GM23338 (cell line): ENCODE results near the gene WDCP. TPM values are rescaled to one million over a fixed set of nuclear protein-coding genes. Genes with fewer than 3 reads are reported as not detected.
A peak's percentile ranks its signal among the peaks of the same experiment; 100 is the strongest.

Experiments
- ATAC-seq: fragments of 200-7000 bp; cut with Tn5 transposase; 3 replicates; pipeline ENCODE4 v1.9.1; 2020
- DNase-seq: peaks from one replicate; pipeline ENCODE4 v3.0.0-alpha.2; 2015; ENCODE audit warnings: low spot score
- H2AFZ ChIP-seq: fragments of 200-600 bp; sonication (generic); 2 replicates; pipeline ENCODE4 v1.8.0; 2016; ENCODE audit warnings: antibody characterized with exemption, mild to moderate bottlenecking, moderate library complexity
- H3F3A ChIP-seq: fragments of 200-600 bp; sonication (generic); replicated peaks from 2 replicates; pipeline ENCODE4 v1.8.0; 2017; ENCODE audit warnings: antibody characterized with exemption, mixed run types, low read depth
- H3K27ac ChIP-seq: fragments of 200-600 bp; sonication (generic); 2 replicates; pipeline ENCODE4 v1.6.1; 2016; ENCODE audit warnings: low read depth
- H3K27me3 ChIP-seq: fragments of 200-600 bp; sonication (generic); 2 replicates; pipeline ENCODE4 v1.8.0; 2016; ENCODE audit warnings: mild to moderate bottlenecking, mixed run types, moderate library complexity; ENCODE audit not compliant: insufficient read depth
- H3K36me3 ChIP-seq: fragments of 200-600 bp; sonication (generic); 2 replicates; pipeline ENCODE4 v1.8.0; 2016; ENCODE audit warnings: mild to moderate bottlenecking; ENCODE audit not compliant: insufficient read depth
- H3K4me1 ChIP-seq: fragments of 200-600 bp; sonication (generic); 2 replicates; pipeline ENCODE4 v1.8.0; 2016; ENCODE audit warnings: mild to moderate bottlenecking, moderate library complexity; ENCODE audit not compliant: insufficient read depth
- H3K4me2 ChIP-seq: fragments of 200-600 bp; sonication (generic); 2 replicates; pipeline ENCODE4 v1.7.1; 2017; ENCODE audit warnings: mixed run types
- H3K4me3 ChIP-seq: fragments of 200-600 bp; sonication (generic); 2 replicates; pipeline ENCODE4 v1.6.1; 2016; ENCODE audit warnings: mixed run types
- H3K79me2 ChIP-seq: fragments of 200-600 bp; sonication (generic); replicated peaks from 2 replicates; pipeline ENCODE4 v1.8.0; 2017; ENCODE audit warnings: mild to moderate bottlenecking; ENCODE audit not compliant: insufficient read depth
- H3K9me2 ChIP-seq: fragments of 200-600 bp; sonication (generic); 2 replicates; pipeline ENCODE4 v1.8.0; 2017; ENCODE audit not compliant: insufficient read depth
- H4K20me1 ChIP-seq: fragments of 200-600 bp; sonication (generic); replicated peaks from 2 replicates; pipeline ENCODE4 v1.8.0; 2017; ENCODE audit warnings: mild to moderate bottlenecking; ENCODE audit not compliant: insufficient read depth
- H3K27ac Mint-ChIP-seq: 2 replicates; pipeline ENCODE4 v1.8.0; 2020; ENCODE audit warnings: inconsistent platforms, mild to moderate bottlenecking, moderate library complexity, mixed read lengths
- H3K27me3 Mint-ChIP-seq: 3 replicates; pipeline ENCODE4 v1.8.0; 2022; ENCODE audit warnings: low read depth, mild to moderate bottlenecking, moderate library complexity, mixed read lengths, inconsistent platforms; ENCODE audit not compliant: insufficient read depth, poor library complexity
- H3K36me3 Mint-ChIP-seq: 3 replicates; pipeline ENCODE4 v1.8.0; 2021; ENCODE audit warnings: low read depth, mild to moderate bottlenecking, inconsistent platforms, moderate library complexity, mixed read lengths
- H3K4me1 Mint-ChIP-seq: 3 replicates; pipeline ENCODE4 v1.8.0; 2020; ENCODE audit warnings: mild to moderate bottlenecking, inconsistent platforms, mixed read lengths
- H3K4me3 Mint-ChIP-seq: 3 replicates; pipeline ENCODE4 v1.8.0; 2021; ENCODE audit warnings: moderate library complexity, mild to moderate bottlenecking, inconsistent platforms, mixed read lengths
- H3K9me3 Mint-ChIP-seq: 3 replicates; pipeline ENCODE4 v1.8.0; 2020; ENCODE audit warnings: moderate library complexity, mild to moderate bottlenecking, inconsistent platforms, mixed read lengths
- ETS1 ChIP-seq: IDR thresholded peaks from 2 replicates; pipeline ENCODE4 v1.6.1; 2016; ENCODE audit warnings: antibody characterized with exemption
- EZH2phosphoT487 ChIP-seq: fragments of 200-600 bp; sonication (generic); IDR thresholded peaks from one replicate; pipeline ENCODE4 v1.8.1; 2018; ENCODE audit warnings: antibody characterized with exemption; ENCODE audit not compliant: unreplicated experiment
- POLR2AphosphoS5 ChIP-seq: IDR thresholded peaks from 2 replicates; pipeline ENCODE4 v1.6.1; 2016; ENCODE audit warnings: antibody characterized with exemption, low read depth
- ZNF114 ChIP-seq: fragments of 250-450 bp; sonication (Bioruptor Pico); IDR thresholded peaks from 2 replicates; pipeline ENCODE4 v1.5.0; 2020; ENCODE audit warnings: mild to moderate bottlenecking, moderate library complexity
- ZNF462 ChIP-seq: fragments of 250-450 bp; sonication (Bioruptor Pico); IDR thresholded peaks from 2 replicates; pipeline ENCODE4 v1.5.0; 2020; ENCODE audit warnings: mild to moderate bottlenecking, moderate library complexity
- polyA plus RNA-seq: library from polyadenylated mRNA; unstranded; fragments of >200 nt; fragmentation: Nextera tagmentation; extraction: Ambion mirVana; gene quantifications from 2 replicates; pipeline ENCODE4 v1.2.1, GENCODE V29; 2016
- total RNA-seq: library from RNA; depleted of rRNA; stranded (reverse); fragments of >200 nt; shearing (Covaris generic); gene quantifications from 2 replicates; pipeline ENCODE4 v1.2.3, GENCODE V29; 2014
- TF ChIP-seq, protein P1 (sequence below): IDR thresholded peaks from one replicate; pipeline ENCODE4 v1.6.1; 2018; ENCODE audit warnings: antibody characterized with exemption; ENCODE audit not compliant: unreplicated experiment

WDCP gene
- total and polyA plus RNA-seq, 2 experiments from 2014 or later = 10.5 to 28.6 TPM

DNA sequence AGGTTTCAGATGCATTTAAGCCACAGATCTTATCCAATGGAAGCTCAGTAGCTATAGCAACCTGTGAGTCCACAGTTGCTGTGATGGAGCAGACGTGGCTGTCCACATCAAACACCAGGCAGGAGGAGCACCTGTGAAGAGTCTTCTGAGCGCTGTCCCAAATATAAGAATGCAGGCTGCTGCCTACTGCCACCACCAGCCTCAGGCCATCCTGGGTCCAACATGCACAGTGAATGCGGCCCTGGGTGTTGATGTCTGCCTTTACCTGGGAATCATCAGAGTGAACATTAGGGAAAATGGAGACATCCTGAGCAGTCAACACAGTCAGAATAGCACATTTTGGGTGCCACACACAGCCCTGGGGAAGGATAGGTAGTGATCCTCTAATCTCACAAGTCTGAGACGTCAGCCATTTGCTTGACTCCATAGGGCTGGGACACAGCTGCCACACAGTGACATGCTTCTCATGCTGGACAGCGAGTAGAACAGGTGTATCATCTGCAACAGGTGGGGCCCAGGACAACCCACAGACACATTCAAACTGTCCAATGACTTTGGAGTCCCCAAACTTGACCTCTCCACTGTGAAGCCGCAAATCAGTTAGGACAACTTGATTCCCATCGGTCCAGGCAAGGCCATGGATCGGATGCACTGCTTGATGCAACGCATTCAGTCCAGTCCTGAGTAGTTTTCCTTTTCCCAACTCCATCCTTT lies 8.2 kb downstream of the WDCP start (continued):
- TF ChIP-seq ZNF462 (CRISPR knock-in tag) = no peak

DNA sequence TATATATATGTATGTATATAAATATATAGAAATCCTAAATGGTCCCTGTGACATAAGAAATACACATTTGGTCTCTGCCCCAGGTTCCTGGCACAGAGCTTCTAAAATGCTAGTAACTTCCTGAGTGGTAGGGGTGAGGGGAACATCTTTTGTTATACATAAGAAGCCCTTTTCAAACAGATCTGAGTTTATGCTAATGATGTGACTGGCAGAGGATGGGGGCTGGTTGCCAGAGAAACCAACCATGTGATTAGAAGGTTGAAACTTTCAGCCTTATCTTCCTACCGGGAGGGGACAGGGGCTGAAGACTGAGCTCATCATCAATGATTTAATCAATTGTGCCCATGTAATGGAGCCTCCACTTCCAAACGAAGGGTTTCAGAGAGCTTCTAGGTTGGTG lies 21.0 kb downstream of the WDCP start:
- Mint-ChIP-seq H3K4me3 (peak overlapping the region; percentile 52), H3K9me3 (peaks cover 3% of the 10 kb centered on the region; the same call in 2 of the 3 replicates), H3K27me3 (peaks cover 17% of the 10 kb centered on the region), H3K36me3 (peaks cover 68% of the 10 kb centered on the region), H3K27ac (peak overlapping the region; percentile 99), H3K4me1 (peaks cover 47% of the 10 kb centered on the region)
- Histone ChIP-seq H4K20me1 (no peaks in the 10 kb centered on the region), H2AFZ (no peak overlapping the region), H3K9me2 (no peaks in the 10 kb centered on the region), H3F3A (0 out of 2 replicates have a peak, but pooled peaks cover 5% of the 10 kb centered on the region), H3K79me2 (peaks cover 21% of the 10 kb centered on the region; the same call in 1 of the 2 replicates), H3K27me3 (no peaks in the 10 kb centered on the region), H3K4me3 (peak overlapping the region; percentile 34), H3K4me1 (peaks cover 37% of the 10 kb centered on the region), H3K36me3 (peaks cover 14% of the 10 kb centered on the region), H3K27ac (peak overlapping the region; percentile 81), H3K4me2 (peak overlapping the region; percentile 67)
- ATAC-seq = peak; percentile 56
- peak; percentile 81 for DNase-seq
- TF ChIP-seq, protein P1, sequence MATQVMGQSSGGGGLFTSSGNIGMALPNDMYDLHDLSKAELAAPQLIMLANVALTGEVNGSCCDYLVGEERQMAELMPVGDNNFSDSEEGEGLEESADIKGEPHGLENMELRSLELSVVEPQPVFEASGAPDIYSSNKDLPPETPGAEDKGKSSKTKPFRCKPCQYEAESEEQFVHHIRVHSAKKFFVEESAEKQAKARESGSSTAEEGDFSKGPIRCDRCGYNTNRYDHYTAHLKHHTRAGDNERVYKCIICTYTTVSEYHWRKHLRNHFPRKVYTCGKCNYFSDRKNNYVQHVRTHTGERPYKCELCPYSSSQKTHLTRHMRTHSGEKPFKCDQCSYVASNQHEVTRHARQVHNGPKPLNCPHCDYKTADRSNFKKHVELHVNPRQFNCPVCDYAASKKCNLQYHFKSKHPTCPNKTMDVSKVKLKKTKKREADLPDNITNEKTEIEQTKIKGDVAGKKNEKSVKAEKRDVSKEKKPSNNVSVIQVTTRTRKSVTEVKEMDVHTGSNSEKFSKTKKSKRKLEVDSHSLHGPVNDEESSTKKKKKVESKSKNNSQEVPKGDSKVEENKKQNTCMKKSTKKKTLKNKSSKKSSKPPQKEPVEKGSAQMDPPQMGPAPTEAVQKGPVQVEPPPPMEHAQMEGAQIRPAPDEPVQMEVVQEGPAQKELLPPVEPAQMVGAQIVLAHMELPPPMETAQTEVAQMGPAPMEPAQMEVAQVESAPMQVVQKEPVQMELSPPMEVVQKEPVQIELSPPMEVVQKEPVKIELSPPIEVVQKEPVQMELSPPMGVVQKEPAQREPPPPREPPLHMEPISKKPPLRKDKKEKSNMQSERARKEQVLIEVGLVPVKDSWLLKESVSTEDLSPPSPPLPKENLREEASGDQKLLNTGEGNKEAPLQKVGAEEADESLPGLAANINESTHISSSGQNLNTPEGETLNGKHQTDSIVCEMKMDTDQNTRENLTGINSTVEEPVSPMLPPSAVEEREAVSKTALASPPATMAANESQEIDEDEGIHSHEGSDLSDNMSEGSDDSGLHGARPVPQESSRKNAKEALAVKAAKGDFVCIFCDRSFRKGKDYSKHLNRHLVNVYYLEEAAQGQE = no peak
- TF ChIP-seq ETS1 (no peak), ZNF114 (CRISPR knock-in tag) (no peak), POLR2AphosphoS5 (no peak), EZH2phosphoT487 (no peak)
